ENCODE data around the gene ABHD17A. TPM values are rescaled to one million over a fixed set of nuclear protein-coding genes. Genes with fewer than 3 reads are reported as not detected.

The ABHD17A gene
- polyA plus RNA-seq, 3 donors = 69.8 to 96.1 (median 79.0) TPM

DNA sequence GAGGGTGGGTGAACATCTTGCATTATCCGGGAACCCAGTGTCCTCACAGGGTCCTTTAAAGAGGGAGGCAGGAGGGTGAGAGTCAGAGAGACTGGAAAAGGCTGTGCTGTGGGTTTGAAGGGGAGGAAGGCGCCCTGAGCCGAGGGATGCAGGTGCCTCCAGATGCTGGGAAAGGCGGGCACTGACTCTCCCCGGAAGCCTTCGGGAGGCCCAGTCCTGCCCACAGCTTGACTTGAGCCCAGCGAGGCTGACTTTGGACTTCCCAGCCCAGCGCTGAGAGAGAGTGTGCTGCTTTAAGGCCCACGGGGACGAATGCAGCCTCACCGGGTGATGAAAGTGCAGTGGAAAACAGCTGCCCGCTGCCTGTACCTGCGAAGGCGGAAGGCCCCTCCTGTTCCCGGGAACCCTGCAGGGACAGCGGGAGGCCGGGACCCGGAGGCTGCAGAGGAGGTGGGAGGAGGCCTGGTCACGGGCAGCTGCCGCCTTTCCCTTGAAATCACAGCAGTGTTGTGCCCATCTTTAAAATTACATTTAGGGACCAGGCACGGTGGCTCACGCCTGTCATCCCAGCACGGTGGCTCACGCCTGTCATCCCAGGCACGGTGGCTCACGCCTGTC lies 53.1 kb downstream of the ABHD17A start:
- peaks cover 0 to under 1% of the 10 kb centered on the region in 2 donors for H3K4me1 ChIP-seq (ENCODE audit: control insufficient read depth in 1 of 2, insufficient read depth in 2 of 2, low read length in 2 of 2)
- H3K9me3 Mint-ChIP-seq = no peaks in the 10 kb centered on the region
- peaks cover 11 to 48% of the 10 kb centered on the region in 2 donors for H3K36me3 Mint-ChIP-seq
- intact Hi-C loops (cut with micrococcal nuclease) = no loop called here
- 92% methylated on average over 24 of the region's 26 CpGs for WGBS (ENCODE audit: insufficient coverage)
- no peak overlapping the region for H3K9ac ChIP-seq (ENCODE audit: insufficient read depth, low read length, poor library complexity, severe bottlenecking)
- H3K27ac Mint-ChIP-seq = peak overlapping the region in 2 of 7 donors; percentile 31 to 42
- H3K4me3 ChIP-seq (replicated peaks in 1 of 3; ENCODE audit: low read depth in 2 of 3, low read length in 3 of 3) = no peak overlapping the region
- no peak overlapping the region for H3K4me3 Mint-ChIP-seq
- no peak overlapping the region for H2AFZ ChIP-seq (ENCODE audit: insufficient read depth, low read depth, low read length, poor library complexity, severe bottlenecking)
- H3K4me2 ChIP-seq (replicated peaks; ENCODE audit: extremely low read depth, low read length, poor library complexity, severe bottlenecking) = no peak overlapping the region
- no peak for DNase-seq
- peaks cover 31 to 65% of the 10 kb centered on the region in 2 donors for H3K36me3 ChIP-seq (replicated peaks in 1 of 2; ENCODE audit: control insufficient read depth in 1 of 2, insufficient read depth in 2 of 2, low read length in 2 of 2)
- H3K4me1 Mint-ChIP-seq = peaks cover under 1% of the 10 kb centered on the region
- peaks cover 97% of the 10 kb centered on the region for H4K20me1 ChIP-seq (ENCODE audit: insufficient read depth, low read length)
- H3K27me3 ChIP-seq (ENCODE audit: control insufficient read depth in 2 of 2, insufficient read depth in 2 of 2, low read length in 2 of 2) = no peaks in the 10 kb centered on the region
- TF ChIP-seq, protein P1, sequence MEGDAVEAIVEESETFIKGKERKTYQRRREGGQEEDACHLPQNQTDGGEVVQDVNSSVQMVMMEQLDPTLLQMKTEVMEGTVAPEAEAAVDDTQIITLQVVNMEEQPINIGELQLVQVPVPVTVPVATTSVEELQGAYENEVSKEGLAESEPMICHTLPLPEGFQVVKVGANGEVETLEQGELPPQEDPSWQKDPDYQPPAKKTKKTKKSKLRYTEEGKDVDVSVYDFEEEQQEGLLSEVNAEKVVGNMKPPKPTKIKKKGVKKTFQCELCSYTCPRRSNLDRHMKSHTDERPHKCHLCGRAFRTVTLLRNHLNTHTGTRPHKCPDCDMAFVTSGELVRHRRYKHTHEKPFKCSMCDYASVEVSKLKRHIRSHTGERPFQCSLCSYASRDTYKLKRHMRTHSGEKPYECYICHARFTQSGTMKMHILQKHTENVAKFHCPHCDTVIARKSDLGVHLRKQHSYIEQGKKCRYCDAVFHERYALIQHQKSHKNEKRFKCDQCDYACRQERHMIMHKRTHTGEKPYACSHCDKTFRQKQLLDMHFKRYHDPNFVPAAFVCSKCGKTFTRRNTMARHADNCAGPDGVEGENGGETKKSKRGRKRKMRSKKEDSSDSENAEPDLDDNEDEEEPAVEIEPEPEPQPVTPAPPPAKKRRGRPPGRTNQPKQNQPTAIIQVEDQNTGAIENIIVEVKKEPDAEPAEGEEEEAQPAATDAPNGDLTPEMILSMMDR (IDR thresholded peaks at IDR 0.05) = no peak
- no peak overlapping the region for H3K27ac ChIP-seq (ENCODE audit: low read depth in 1 of 2, low read length in 2 of 2)
- no peaks in the 10 kb centered on the region for H3K9me3 ChIP-seq (replicated peaks in 1 of 2; ENCODE audit: control insufficient read depth in 1 of 2, insufficient read depth in 1 of 2, low read length in 2 of 2)
- peaks cover 66% of the 10 kb centered on the region for H3K79me2 ChIP-seq (ENCODE audit: insufficient read depth, low read length)
- peaks cover 0 to 2% (median 0%) of the 10 kb centered on the region in 3 donors for H3K27me3 Mint-ChIP-seq (ENCODE audit: low read depth in 3 of 3)

DNA sequence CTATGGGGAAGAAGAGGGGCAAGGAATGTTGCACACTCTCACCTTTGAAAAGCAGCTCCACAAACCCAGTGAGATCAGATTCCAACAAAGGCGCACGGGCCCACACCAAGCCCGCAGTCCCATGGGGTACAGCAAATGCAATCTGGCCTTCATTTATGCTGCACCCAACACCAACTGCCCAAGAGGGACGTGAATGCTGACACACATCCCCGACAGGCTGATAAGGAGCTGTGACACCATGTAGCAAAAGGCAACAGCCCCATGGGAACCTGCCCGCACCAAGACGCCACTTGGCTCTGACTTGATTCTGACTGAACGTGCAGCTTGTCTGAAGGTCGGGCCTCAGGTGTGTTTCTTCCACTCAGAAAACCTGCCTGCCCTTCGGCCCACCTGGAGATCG lies 54.3 kb downstream of the ABHD17A start:
- H3K9me3 ChIP-seq (replicated peaks in 1 of 2; ENCODE audit: control insufficient read depth in 1 of 2, insufficient read depth in 1 of 2, low read length in 2 of 2) = no peaks in the 10 kb centered on the region
- 97% methylated on average over 11 of the region's 11 CpGs for WGBS (ENCODE audit: insufficient coverage)
- no peaks in the 10 kb centered on the region for H3K9me3 Mint-ChIP-seq
- H3K4me3 ChIP-seq (replicated peaks in 1 of 3; ENCODE audit: low read depth in 2 of 3, low read length in 3 of 3) = no peak overlapping the region
- no peak for DNase-seq
- H3K27ac ChIP-seq (ENCODE audit: low read depth in 1 of 2, low read length in 2 of 2) = no peak overlapping the region
- peaks cover 61% of the 10 kb centered on the region for H3K79me2 ChIP-seq (ENCODE audit: insufficient read depth, low read length)
- peaks cover 0 to 2% (median 0%) of the 10 kb centered on the region in 3 donors for H3K27me3 Mint-ChIP-seq (ENCODE audit: low read depth in 3 of 3)
- no peak overlapping the region for H3K4me3 Mint-ChIP-seq
- H4K20me1 ChIP-seq (ENCODE audit: insufficient read depth, low read length) = peaks cover 97% of the 10 kb centered on the region
- H3K27me3 ChIP-seq (ENCODE audit: control insufficient read depth in 2 of 2, insufficient read depth in 2 of 2, low read length in 2 of 2) = no peaks in the 10 kb centered on the region
- peaks cover 35 to 69% of the 10 kb centered on the region in 2 donors for H3K36me3 ChIP-seq (replicated peaks in 1 of 2; ENCODE audit: control insufficient read depth in 1 of 2, insufficient read depth in 2 of 2, low read length in 2 of 2)
- H2AFZ ChIP-seq (ENCODE audit: insufficient read depth, low read depth, low read length, poor library complexity, severe bottlenecking) = no peak overlapping the region
- peaks cover 11 to 45% of the 10 kb centered on the region in 2 donors for H3K36me3 Mint-ChIP-seq
- no peak overlapping the region for H3K4me2 ChIP-seq (replicated peaks; ENCODE audit: extremely low read depth, low read length, poor library complexity, severe bottlenecking)
- no peak overlapping the region for H3K27ac Mint-ChIP-seq
- intact Hi-C loops (cut with micrococcal nuclease) = no loop called here
- TF ChIP-seq, protein P1 (IDR thresholded peaks at IDR 0.05) = no peak
- no peaks in the 10 kb centered on the region for H3K4me1 Mint-ChIP-seq
- H3K4me1 ChIP-seq (ENCODE audit: control insufficient read depth in 1 of 2, insufficient read depth in 2 of 2, low read length in 2 of 2) = no peaks in the 10 kb centered on the region
- no peak overlapping the region for H3K9ac ChIP-seq (ENCODE audit: insufficient read depth, low read length, poor library complexity, severe bottlenecking)

All from CD14-positive monocyte (primary cell).